OCI-LY7 (cell line): ENCODE data around the gene AFG1L. TPM values are rescaled to one million over a fixed set of nuclear protein-coding genes. Genes with fewer than 3 reads are reported as not detected.

Experiments
- BruUV-seq: library from RNA; stranded (reverse); fragments of 400-500 nt; replicated peaks from 2 replicates; lab custom pipeline; 2021; lab: Mats Ljungman, UMichigan
- CTCF ChIA-PET: fragments of 300-600 bp; sonication (Branson Sonifier 250); formaldehyde crosslinking; loops from one replicate; lab custom pipeline; 2022; ENCODE audit warnings: antibody characterized with exemption; ENCODE audit not compliant: unreplicated experiment; lab: Charles Lee
- POLR2A ChIA-PET: fragments of 300-600 bp; sonication (Branson Sonifier 250); formaldehyde crosslinking; loops from one replicate; lab custom pipeline; 2022; ENCODE audit warnings: antibody characterized with exemption; lab: Charles Lee
- DNase-seq: peaks from one replicate; pipeline ENCODE4 v3.0.0-alpha.2; 2015; ENCODE audit warnings: low spot score
- H2AFZ ChIP-seq: fragments of 200-600 bp; sonication (generic), shearing (Covaris generic); 2 replicates; pipeline ENCODE4 v1.6.1; 2014; ENCODE audit warnings: mild to moderate bottlenecking, antibody characterized with exemption, low read length, moderate library complexity
- H3K27ac ChIP-seq: fragments of 200-600 bp; sonication (generic); 2 replicates; pipeline ENCODE4 v1.5.1; 2014; ENCODE audit warnings: mixed run types, low read depth, mild to moderate bottlenecking, moderate library complexity, low read length, inconsistent platforms; ENCODE audit not compliant: poor library complexity, severe bottlenecking
- H3K36me3 ChIP-seq: fragments of 200-600 bp; sonication (generic); 2 replicates; pipeline ENCODE4 v1.6.1; 2014; ENCODE audit warnings: mild to moderate bottlenecking, antibody characterized with exemption, low read length, moderate library complexity, mixed read lengths; ENCODE audit not compliant: insufficient read depth
- H3K4me1 ChIP-seq: fragments of 200-600 bp; sonication (generic); 2 replicates; pipeline ENCODE4 v1.5.1; 2014; ENCODE audit warnings: mild to moderate bottlenecking, low read length; ENCODE audit not compliant: insufficient read depth, poor library complexity, severe bottlenecking
- H3K4me2 ChIP-seq: fragments of 200-600 bp; sonication (generic); 2 replicates; pipeline ENCODE4 v1.6.1; 2014; ENCODE audit warnings: mild to moderate bottlenecking, low read length
- H3K4me3 ChIP-seq: fragments of 200-600 bp; sonication (generic); 2 replicates; pipeline ENCODE4 v1.5.1; 2014; ENCODE audit warnings: mild to moderate bottlenecking, low read depth, low read length; ENCODE audit not compliant: poor library complexity, severe bottlenecking
- H3K79me2 ChIP-seq: fragments of 200-600 bp; sonication (generic); 2 replicates; pipeline ENCODE4 v1.6.1; 2016; ENCODE audit warnings: low read depth, mild to moderate bottlenecking, low read length, moderate library complexity, mixed read lengths; ENCODE audit not compliant: insufficient read depth
- H3K9me2 ChIP-seq: fragments of 200-600 bp; sonication (generic); 2 replicates; pipeline ENCODE4 v1.6.1; 2016; ENCODE audit warnings: mild to moderate bottlenecking, low read length, mixed read lengths; ENCODE audit not compliant: insufficient read depth
- H3K9me3 ChIP-seq: fragments of 200-600 bp; sonication (generic); 2 replicates; pipeline ENCODE4 v1.6.1; 2014; ENCODE audit warnings: mild to moderate bottlenecking, mixed run types, low read length, mixed read lengths
- H4K20me1 ChIP-seq: fragments of 200-600 bp; sonication (generic); 2 replicates; pipeline ENCODE4 v1.6.1; 2014; ENCODE audit warnings: mild to moderate bottlenecking, antibody characterized with exemption, low read length, moderate library complexity, mixed read lengths; ENCODE audit not compliant: insufficient read depth
- CTCF ChIP-seq: fragments of 200-600 bp; sonication (generic); conservative IDR thresholded peaks from 2 replicates; pipeline ENCODE4 v1.5.1; 2014; ENCODE audit warnings: mild to moderate bottlenecking, antibody characterized with exemption, low read length, moderate library complexity, mixed read lengths
- EZH2phosphoT487 ChIP-seq: fragments of 200-600 bp; sonication (generic); IDR thresholded peaks from 2 replicates; pipeline ENCODE4 v1.6.1; 2018; ENCODE audit warnings: low read depth, borderline replicate concordance, mild to moderate bottlenecking, mixed run types, antibody characterized with exemption, low read length, moderate library complexity, mixed read lengths
- intact Hi-C: fragments of 100-400 bp; cut with micrococcal nuclease; formaldehyde crosslinking; loops from one replicate; pipeline ENCODE4 v1.10.0; 2022; ENCODE audit not compliant: unreplicated experiment
- total RNA-seq, 2 experiments: library from RNA; depleted of rRNA in 1 of 2; stranded (reverse); fragments of >200 nt in 1 of 2; shearing (Covaris generic) in 1 of 2; gene quantifications; 2 replicates each; pipeline ENCODE4 v1.2.3, GENCODE V29; 2014 to 2022

The AFG1L gene
- total RNA-seq, 2 experiments from 2014 or later, result 8.9 to 9.0 TPM

- DNase-seq, result peak; percentile 43
- no peak overlapping the region for H3K4me3 ChIP-seq
- H3K4me2 ChIP-seq, result no peak overlapping the region
- H4K20me1 ChIP-seq, result no peaks in the 10 kb centered on the region
- H3K4me1 ChIP-seq, result no peaks in the 10 kb centered on the region
- H3K36me3 ChIP-seq, result no peaks in the 10 kb centered on the region
- H3K27ac ChIP-seq, result no peak overlapping the region
- POLR2A ChIA-PET, result interaction anchor here (0.9 kb wide), 1 partner anchor 326 kb away, joined by 5 read pairs; no protein-coding TSS in a partner anchor
- peaks cover 3% of the 10 kb centered on the region; the same call in 1 of the 2 replicates for H3K9me3 ChIP-seq
- CTCF ChIA-PET, result no interaction called here
- H3K9me2 ChIP-seq, result no peaks in the 10 kb centered on the region
- TF ChIP-seq CTCF (peak; percentile 81), EZH2phosphoT487 (no peak)
- H3K79me2 ChIP-seq, result no peaks in the 10 kb centered on the region
- no TSS peak for BruUV-seq
- no peak overlapping the region for H2AFZ ChIP-seq
- intact Hi-C loops, result no loop called here
Observed at GRCh38 chr6:108518714-108519576, 224.1 kb downstream of the AFG1L start.

- Histone ChIP-seq H3K27ac (no peak overlapping the region), H3K4me2 (no peak overlapping the region), H3K79me2 (no peaks in the 10 kb centered on the region), H3K4me3 (no peak overlapping the region), H3K9me2 (no peaks in the 10 kb centered on the region), H3K9me3 (peaks cover 3% of the 10 kb centered on the region; the same call in 1 of the 2 replicates), H2AFZ (no peak overlapping the region), H3K4me1 (no peaks in the 10 kb centered on the region), H3K36me3 (no peaks in the 10 kb centered on the region), H4K20me1 (no peaks in the 10 kb centered on the region)
- TF ChIP-seq CTCF, result no peak
- intact Hi-C loops, result loop anchor here (10.0 kb wide), 1 partner anchor 847 kb away; no protein-coding TSS in a partner anchor
- no TSS peak for BruUV-seq
- CTCF ChIA-PET, result no interaction called here
- POLR2A ChIA-PET, result interaction anchor here (0.5 to 1.0 kb wide), 2 partner anchors 407 to 489 kb away, joined by 3 read pairs; no protein-coding TSS in a partner anchor
- DNase-seq, result no peak
Observed at GRCh38 chr6:108521616-108522107, 226.8 kb downstream of the AFG1L start.
